Measurements from ENCODE around the gene TEX264. TPM values are rescaled to one million over a fixed set of nuclear protein-coding genes. Genes with fewer than 3 reads are reported as not detected.

Gene TEX264
- total RNA-seq (10 to 100 TPM; 18.7 to 73.0 (median 34.3) TPM), polyA plus RNA-seq (10 to 100 TPM; 34.5 to 60.1 (median 60.1) TPM)
- long read RNA-seq, donor 1, transcript TEX264-201 (5 exons, 1,340 nt): major isoform, 8 of 16 reads
- long read RNA-seq, donor 1, partial matches to known transcripts: 6 of 16 reads
- long read RNA-seq, donor 1, other reads (novel, unspliced or antisense): 0 of 16 reads
- long read RNA-seq, donor 2, transcript TEX264-201 (5 exons, 1,340 nt): major isoform, 9 of 25 reads
- long read RNA-seq, donor 2, partial matches to known transcripts: 11 of 25 reads
- long read RNA-seq, donor 2, other reads (novel, unspliced or antisense): 0 of 25 reads
- long read RNA-seq, donor 3, transcript TEX264-201 (5 exons, 1,340 nt): major isoform, 9 of 18 reads
- long read RNA-seq, donor 3, partial matches to known transcripts: 6 of 18 reads
- long read RNA-seq, donor 3, other reads (novel, unspliced or antisense): 0 of 18 reads
- long read RNA-seq, donor 4, partial matches to known transcripts: 0 of 3 reads
- long read RNA-seq, donor 4, other reads (novel, unspliced or antisense): 0 of 3 reads
- long read RNA-seq, donor 5, transcript TEX264-201 (5 exons, 1,340 nt): major isoform, 16 of 18 reads
- long read RNA-seq, donor 5, partial matches to known transcripts: 0 of 18 reads
- long read RNA-seq, donor 5, other reads (novel, unspliced or antisense): 0 of 18 reads
- long read RNA-seq, donor 6: 0 reads
- long read RNA-seq, donor 7, transcript TEX264-201 (5 exons, 1,340 nt): major isoform, 11 of 17 reads
- long read RNA-seq, donor 7, partial matches to known transcripts: 0 of 17 reads
- long read RNA-seq, donor 7, other reads (novel, unspliced or antisense): 0 of 17 reads
- long read RNA-seq, donor 8, transcript TEX264-201 (5 exons, 1,340 nt): major isoform, 12 of 21 reads
- long read RNA-seq, donor 8, partial matches to known transcripts: 7 of 21 reads
- long read RNA-seq, donor 8, other reads (novel, unspliced or antisense): 0 of 21 reads
- long read RNA-seq, donor 9, transcript TEX264-201 (5 exons, 1,340 nt): major isoform, 7 of 20 reads
- long read RNA-seq, donor 9, partial matches to known transcripts: 9 of 20 reads
- long read RNA-seq, donor 9, other reads (novel, unspliced or antisense): 0 of 20 reads
- long read RNA-seq, donor 10, partial matches to known transcripts: 0 of 5 reads
- long read RNA-seq, donor 10, other reads (novel, unspliced or antisense): 0 of 5 reads

- peaks cover 41 to 65% (median 57%) of the 10 kb centered on the region in 4 donors for H3K4me1 ChIP-seq
- no peaks in the 10 kb centered on the region for H3K9me3 ChIP-seq
- peak; percentile 94 to 96 for DNase-seq
- TF ChIP-seq POLR2A (IDR thresholded peaks at IDR 0.05) (no peak), POLR2AphosphoS5 (IDR thresholded peaks at IDR 0.05) (peak in 2 of 3 donors; percentile 77 to 90)
- TF ChIP-seq, protein P1, sequence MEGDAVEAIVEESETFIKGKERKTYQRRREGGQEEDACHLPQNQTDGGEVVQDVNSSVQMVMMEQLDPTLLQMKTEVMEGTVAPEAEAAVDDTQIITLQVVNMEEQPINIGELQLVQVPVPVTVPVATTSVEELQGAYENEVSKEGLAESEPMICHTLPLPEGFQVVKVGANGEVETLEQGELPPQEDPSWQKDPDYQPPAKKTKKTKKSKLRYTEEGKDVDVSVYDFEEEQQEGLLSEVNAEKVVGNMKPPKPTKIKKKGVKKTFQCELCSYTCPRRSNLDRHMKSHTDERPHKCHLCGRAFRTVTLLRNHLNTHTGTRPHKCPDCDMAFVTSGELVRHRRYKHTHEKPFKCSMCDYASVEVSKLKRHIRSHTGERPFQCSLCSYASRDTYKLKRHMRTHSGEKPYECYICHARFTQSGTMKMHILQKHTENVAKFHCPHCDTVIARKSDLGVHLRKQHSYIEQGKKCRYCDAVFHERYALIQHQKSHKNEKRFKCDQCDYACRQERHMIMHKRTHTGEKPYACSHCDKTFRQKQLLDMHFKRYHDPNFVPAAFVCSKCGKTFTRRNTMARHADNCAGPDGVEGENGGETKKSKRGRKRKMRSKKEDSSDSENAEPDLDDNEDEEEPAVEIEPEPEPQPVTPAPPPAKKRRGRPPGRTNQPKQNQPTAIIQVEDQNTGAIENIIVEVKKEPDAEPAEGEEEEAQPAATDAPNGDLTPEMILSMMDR (IDR thresholded peaks at IDR 0.05): no peak
- H3K4me3 ChIP-seq: peak within 1 kb of the TSS; percentile 63 to 99 (median 80)
- H3K27ac ChIP-seq: peak within 1 kb of the TSS; percentile 88 to 97 (median 94)
- intact Hi-C loops (cut with DNase I; ENCODE audit: low total_unique reads): no loop called here
- no peaks in the 10 kb centered on the region for H3K27me3 ChIP-seq
- peaks cover 2 to 21% (median 20%) of the 10 kb centered on the region in 4 donors for H3K36me3 ChIP-seq
- WGBS, 5 donors: 0 to 1% (median 0%) methylated on average over 15 to 81 of the region's 81 CpGs
Observed at GRCh38 chr3:51670823-51671733, at the start of gene TEX264. TEX264 (plus strand) TSS chr3:51671252; CDS start chr3:51674305, 3,053 bp downstream.

DNA sequence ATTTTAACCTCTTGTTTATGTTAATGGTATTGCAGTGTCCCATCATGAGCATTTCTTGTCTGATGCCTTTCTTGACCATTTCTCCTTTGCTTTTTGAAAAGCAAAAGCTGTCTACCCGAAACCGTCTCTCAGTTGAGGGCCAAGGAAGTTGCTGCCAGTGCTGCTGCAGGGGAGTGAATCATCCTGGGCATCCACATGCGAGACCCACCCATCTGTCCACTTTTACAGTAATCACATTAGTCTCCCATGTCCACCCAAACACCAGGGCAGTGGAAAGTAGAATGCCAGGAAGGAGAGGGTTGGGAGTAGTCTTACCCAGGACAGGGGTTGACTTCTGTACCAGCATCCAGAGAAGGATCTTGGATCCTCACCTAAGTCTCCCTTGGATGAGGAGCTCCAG lies 48.6 kb upstream of the TEX264 start:
- H3K4me3 ChIP-seq: no peak overlapping the region
- no peak for DNase-seq
- intact Hi-C loops (cut with DNase I; ENCODE audit: low total_unique reads): no loop called here
- peak overlapping the region in 4 of 5 donors; percentile 28 to 71 (median 54) for H3K27ac ChIP-seq
- WGBS, 5 donors: 84 to 97% (median 95%) methylated on average over 3 of the region's 3 CpGs
- no peaks in the 10 kb centered on the region for H3K9me3 ChIP-seq
- no peaks in the 10 kb centered on the region for H3K27me3 ChIP-seq
- TF ChIP-seq POLR2A (IDR thresholded peaks at IDR 0.05): no peak
- TF ChIP-seq, protein P1 (IDR thresholded peaks at IDR 0.05): no peak
- TF ChIP-seq POLR2AphosphoS5 (IDR thresholded peaks at IDR 0.05): no peak
- peaks cover 24 to 60% (median 41%) of the 10 kb centered on the region in 4 donors for H3K4me1 ChIP-seq
- H3K36me3 ChIP-seq: peaks cover 0 to 7% (median 3%) of the 10 kb centered on the region in 4 donors

GRCh38 chr3:51622868-51623267 lies 48.2 kb upstream of the TEX264 start:
- intact Hi-C loops (cut with DNase I; ENCODE audit: low total_unique reads): no loop called here
- peak; percentile 37 to 53 for DNase-seq
- 80 to 94% (median 90%) methylated on average over 4 of the region's 4 CpGs for WGBS, 5 donors
- Histone ChIP-seq H3K4me1 (peaks cover 24 to 55% (median 40%) of the 10 kb centered on the region in 4 donors), H3K36me3 (peaks cover 0 to 11% (median 7%) of the 10 kb centered on the region in 4 donors), H3K9me3 (no peaks in the 10 kb centered on the region), H3K4me3 (no peak overlapping the region), H3K27me3 (no peaks in the 10 kb centered on the region), H3K27ac (peak overlapping the region in 3 of 5 donors; percentile 52 to 71 (median 56))
- TF ChIP-seq EP300 (IDR thresholded peaks at IDR 0.05) (no peak), POLR2AphosphoS5 (IDR thresholded peaks at IDR 0.05) (no peak), POLR2A (IDR thresholded peaks at IDR 0.05) (no peak)
- TF ChIP-seq, protein P1 (IDR thresholded peaks at IDR 0.05): no peak

Measured in stomach (tissue), 19 donors.